Measurements from ENCODE around the gene HIVEP2.

- TF ChIP-seq, protein P1, sequence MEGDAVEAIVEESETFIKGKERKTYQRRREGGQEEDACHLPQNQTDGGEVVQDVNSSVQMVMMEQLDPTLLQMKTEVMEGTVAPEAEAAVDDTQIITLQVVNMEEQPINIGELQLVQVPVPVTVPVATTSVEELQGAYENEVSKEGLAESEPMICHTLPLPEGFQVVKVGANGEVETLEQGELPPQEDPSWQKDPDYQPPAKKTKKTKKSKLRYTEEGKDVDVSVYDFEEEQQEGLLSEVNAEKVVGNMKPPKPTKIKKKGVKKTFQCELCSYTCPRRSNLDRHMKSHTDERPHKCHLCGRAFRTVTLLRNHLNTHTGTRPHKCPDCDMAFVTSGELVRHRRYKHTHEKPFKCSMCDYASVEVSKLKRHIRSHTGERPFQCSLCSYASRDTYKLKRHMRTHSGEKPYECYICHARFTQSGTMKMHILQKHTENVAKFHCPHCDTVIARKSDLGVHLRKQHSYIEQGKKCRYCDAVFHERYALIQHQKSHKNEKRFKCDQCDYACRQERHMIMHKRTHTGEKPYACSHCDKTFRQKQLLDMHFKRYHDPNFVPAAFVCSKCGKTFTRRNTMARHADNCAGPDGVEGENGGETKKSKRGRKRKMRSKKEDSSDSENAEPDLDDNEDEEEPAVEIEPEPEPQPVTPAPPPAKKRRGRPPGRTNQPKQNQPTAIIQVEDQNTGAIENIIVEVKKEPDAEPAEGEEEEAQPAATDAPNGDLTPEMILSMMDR (IDR thresholded peaks at IDR 0.05) = no peak
- TF ChIP-seq POLR2A (IDR thresholded peaks at IDR 0.05) = no peak
Observed at GRCh38 chr6:142903812-142904211, 41.2 kb downstream of the HIVEP2 start.
